IMR-90 (cell line): ENCODE results near the gene SYT10. TPM values are rescaled to one million over a fixed set of nuclear protein-coding genes. Genes with fewer than 3 reads are reported as not detected.

Source experiments
- ATAC-seq: fragments of 200-7000 bp; cut with Tn5 transposase; 2 replicates; pipeline ENCODE4 v1.9.1; 2020; ENCODE audit warnings: low read depth, mild to moderate bottlenecking, moderate library complexity
- BruUV-seq: library from RNA; stranded (reverse); fragments of 400-500 nt; replicated peaks from 2 replicates; lab custom pipeline; 2021; lab: Mats Ljungman, UMichigan
- CTCF ChIA-PET: fragments of 300-600 bp; formaldehyde crosslinking; extraction: SDS; loops from one replicate; lab custom pipeline; 2021; ENCODE audit warnings: antibody characterized with exemption; lab: Yijun Ruan, JAX
- POLR2A ChIA-PET: fragments of 300-600 bp; sonication (Branson Sonifier 250); formaldehyde crosslinking; loops from one replicate; lab custom pipeline; 2022; ENCODE audit warnings: antibody characterized with exemption; ENCODE audit not compliant: unreplicated experiment; lab: Charles Lee
- DNase-seq: peaks from one replicate; pipeline ENCODE4 v3.0.0; 2013
- H2AFZ ChIP-seq: replicated peaks from 2 replicates; pipeline ENCODE3; 2013; ENCODE audit warnings: low read length, mild to moderate bottlenecking; ENCODE audit not compliant: poor library complexity
- H2AK5ac ChIP-seq: 2 replicates; pipeline ENCODE4 v1.6.1; 2013; ENCODE audit warnings: low read depth, low read length, inconsistent platforms
- H2AK9ac ChIP-seq: replicated peaks from 2 replicates; pipeline ENCODE3; 2013; ENCODE audit warnings: mild to moderate bottlenecking, low read depth, low read length, moderate library complexity; ENCODE audit not compliant: poor library complexity
- H2BK120ac ChIP-seq: 2 replicates; pipeline ENCODE4 v1.6.1; 2013; ENCODE audit warnings: low read depth, low read length, inconsistent platforms
- H2BK15ac ChIP-seq: 3 replicates; pipeline ENCODE4 v1.6.1; 2013; ENCODE audit warnings: low read depth, low read length, inconsistent platforms
- H2BK20ac ChIP-seq: 2 replicates; pipeline ENCODE4 v1.6.1; 2013; ENCODE audit warnings: low read depth, mild to moderate bottlenecking, inconsistent platforms, low read length, moderate library complexity
- H2BK5ac ChIP-seq: 2 replicates; pipeline ENCODE4 v1.6.1; 2013; ENCODE audit warnings: mild to moderate bottlenecking, low read depth, low read length, inconsistent platforms; ENCODE audit not compliant: poor library complexity, severe bottlenecking
- H3K14ac ChIP-seq: replicated peaks from 2 replicates; pipeline ENCODE4 v1.6.1; 2013; ENCODE audit warnings: low read depth, low read length, inconsistent platforms
- H3K18ac ChIP-seq: 2 replicates; pipeline ENCODE4 v1.6.1; 2013; ENCODE audit warnings: low read depth, low read length, control low read depth
- H3K23ac ChIP-seq: 2 replicates; pipeline ENCODE4 v1.6.1; 2013; ENCODE audit warnings: low read depth, low read length, inconsistent platforms
- H3K27ac ChIP-seq: 2 replicates; pipeline ENCODE4 v1.5.1; 2013; ENCODE audit warnings: mild to moderate bottlenecking, control low read depth, low read length; ENCODE audit not compliant: insufficient read depth
- H3K27me3 ChIP-seq: 2 replicates; pipeline ENCODE4 v1.6.1; 2013; ENCODE audit warnings: low read length; ENCODE audit not compliant: control insufficient read depth, insufficient read depth
- H3K36me3 ChIP-seq: 2 replicates; pipeline ENCODE4 v1.6.1; 2013; ENCODE audit warnings: low read length, mixed read lengths; ENCODE audit not compliant: control insufficient read depth, insufficient read depth
- H3K4ac ChIP-seq: 2 replicates; pipeline ENCODE4 v1.6.1; 2013; ENCODE audit warnings: low read depth, low read length, inconsistent platforms
- H3K4me1 ChIP-seq: 2 replicates; pipeline ENCODE4 v1.6.1; 2013; ENCODE audit warnings: low read length, mixed read lengths; ENCODE audit not compliant: control insufficient read depth, insufficient read depth
- H3K4me2 ChIP-seq: 2 replicates; pipeline ENCODE4 v1.6.1; 2013; ENCODE audit warnings: low read depth, mild to moderate bottlenecking, control low read depth, low read length, moderate library complexity
- H3K4me3 ChIP-seq: 2 replicates; pipeline ENCODE4 v1.5.1; 2013; ENCODE audit warnings: low read depth, mild to moderate bottlenecking, control low read depth, low read length, moderate library complexity; ENCODE audit not compliant: insufficient read depth
- H3K56ac ChIP-seq: 2 replicates; pipeline ENCODE4 v1.6.1; 2013; ENCODE audit warnings: low read length, inconsistent platforms; ENCODE audit not compliant: insufficient read depth; ENCODE audit errors: extremely low read depth
- H3K79me1 ChIP-seq, 2 experiments: 2 replicates each; pipeline ENCODE4 v1.6.1; 2013; ENCODE audit warnings: low read length in 2 of 2, inconsistent platforms in 1 of 2, low read depth in 1 of 2
- H3K9ac ChIP-seq: 2 replicates; pipeline ENCODE4 v1.6.1; 2013; ENCODE audit warnings: low read depth, low read length, control low read depth
- H3K9me1 ChIP-seq: 2 replicates; pipeline ENCODE4 v1.6.1; 2013; ENCODE audit warnings: low read length, inconsistent platforms; ENCODE audit not compliant: insufficient read depth
- H3K9me3 ChIP-seq: 2 replicates; pipeline ENCODE4 v1.6.1; 2013; ENCODE audit warnings: low read length; ENCODE audit not compliant: control insufficient read depth, insufficient read depth
- H4K20me1 ChIP-seq: 2 replicates; pipeline ENCODE4 v1.6.1; 2013; ENCODE audit warnings: low read length, inconsistent platforms; ENCODE audit not compliant: insufficient read depth
- H4K5ac ChIP-seq: 2 replicates; pipeline ENCODE4 v1.6.1; 2013; ENCODE audit warnings: mild to moderate bottlenecking, low read depth, low read length, control low read depth
- H4K8ac ChIP-seq, 2 experiments: 2 replicates each; pipeline ENCODE4 v1.6.1; 2013; ENCODE audit warnings: low read depth in 2 of 2, low read length in 2 of 2, control low read depth in 1 of 2, inconsistent platforms in 1 of 2
- H4K91ac ChIP-seq: 2 replicates; pipeline ENCODE4 v1.6.1; 2013; ENCODE audit warnings: low read depth, low read length, inconsistent platforms; ENCODE audit not compliant: insufficient read depth
- FOS ChIP-seq: fragments of 150-350 bp; IDR thresholded peaks from 2 replicates; pipeline ENCODE4 v1.6.1; 2016; ENCODE audit warnings: low read depth, low read length
- MAFK ChIP-seq: IDR thresholded peaks from 2 replicates; pipeline ENCODE4 v1.6.1; 2012; ENCODE audit warnings: low read depth, low read length, improper control_type of control experiment
- POLR2A ChIP-seq: IDR thresholded peaks from 2 replicates; pipeline ENCODE4 v1.6.1; 2012; ENCODE audit warnings: mild to moderate bottlenecking, low read depth, low read length
- RAD21 ChIP-seq: IDR thresholded peaks from 2 replicates; pipeline ENCODE4 v1.6.1; 2012; ENCODE audit warnings: low read length, improper control_type of control experiment
- WGBS, 2 experiments: methylation state at CpG; one replicate each; pipeline versions ENCODE4 v1.1.5 to v1.1.7; 2013; ENCODE audit warnings: missing lambda C conversion rate in 2 of 2; ENCODE audit not compliant: insufficient read length in 1 of 2; ENCODE audit errors: extremely low coverage in 2 of 2; 5-methylcytosine and 5-hydroxymethylcytosine counted together
- dilution Hi-C: fragments of 300-500 bp; cut with HindIII; formaldehyde crosslinking; loops from one replicate; pipeline ENCODE4 v1.14.3; 2018; ENCODE audit warnings: low sequenced_read_pairs; ENCODE audit not compliant: unreplicated experiment
- in situ Hi-C: fragments of 300-500 bp; cut with MboI; formaldehyde crosslinking; loops from 3 replicates; pipeline ENCODE4 v1.14.3; 2019; ENCODE audit warnings: low sequenced_read_pairs, inconsistent platforms, mixed read lengths
- intact Hi-C: fragments of 100-400 bp; cut with micrococcal nuclease; formaldehyde crosslinking; loops from 2 replicates; pipeline ENCODE4 v1.10.0; 2022
- polyA plus RNA-seq, 3 experiments: library from polyadenylated mRNA; depleted of rRNA; stranded (reverse); fragments of >200 nt; gene quantifications; 2 replicates each; pipeline ENCODE4 v1.2.3, GENCODE V29; 2012; ENCODE audit warnings: low replicate concordance in 1 of 3
- total RNA-seq: library from RNA; depleted of rRNA; stranded (reverse); fragments of >200 nt; gene quantifications from 2 replicates; pipeline ENCODE4 v1.2.3, GENCODE V29; 2012

The SYT10 gene
- total and polyA plus RNA-seq, 2 of the 4 experiments (the other 2 are of a cell fraction), result not detected

GRCh38 chr12:33429468-33429867 lies 10.2 kb downstream of the SYT10 start:
- dilution Hi-C loops, result no loop called here
- H3K56ac ChIP-seq, result no peak overlapping the region
- H3K36me3 ChIP-seq, result no peaks in the 10 kb centered on the region
- no peak overlapping the region for H3K4me3 ChIP-seq
- H3K23ac ChIP-seq, result no peak overlapping the region
- H3K9me3 ChIP-seq, result no peaks in the 10 kb centered on the region
- in situ Hi-C loops, result no loop called here
- no peaks in the 10 kb centered on the region for H3K79me1 ChIP-seq
- H3K4ac ChIP-seq, result no peak overlapping the region
- H2BK20ac ChIP-seq, result no peak overlapping the region
- H4K8ac ChIP-seq, result no peak overlapping the region
- no peaks in the 10 kb centered on the region for H3K9me1 ChIP-seq
- no peak for DNase-seq
- no peak overlapping the region for H2AK9ac ChIP-seq
- no peaks in the 10 kb centered on the region for H4K20me1 ChIP-seq
- H3K9ac ChIP-seq, result no peak overlapping the region
- H3K27me3 ChIP-seq, result no peaks in the 10 kb centered on the region
- H3K4me2 ChIP-seq, result no peak overlapping the region
- H3K27ac ChIP-seq, result no peak overlapping the region
- 11% methylated on average over 1 of the region's 2 CpGs; no CpG with 5 or more reads in 1 of the 2 experiments for WGBS, 2 experiments
- H2BK120ac ChIP-seq, result no peak overlapping the region
- ChIA-PET CTCF (interaction anchor here (0.5 kb wide), 1 partner anchor 21 kb away, joined by 5 read pairs; no protein-coding TSS in a partner anchor), POLR2A (no interaction called here)
- intact Hi-C loops, result no loop called here
- no peak for TF ChIP-seq RAD21
- no peak for TF ChIP-seq MAFK
- no peak for TF ChIP-seq POLR2A
- no peak for TF ChIP-seq FOS
- no peaks in the 10 kb centered on the region for H3K4me1 ChIP-seq
- no peak overlapping the region for H2AFZ ChIP-seq
- H2BK15ac ChIP-seq, result no peak overlapping the region
- H2AK5ac ChIP-seq, result no peak overlapping the region
- no peak overlapping the region for H4K5ac ChIP-seq
- BruUV-seq, result no TSS peak
- no peak for ATAC-seq
- no peak overlapping the region for H3K14ac ChIP-seq
- no peak overlapping the region for H4K91ac ChIP-seq
- H3K18ac ChIP-seq, result no peak overlapping the region
- no peak overlapping the region for H2BK5ac ChIP-seq
